Activated CD8-positive, alpha-beta T cell treated with anti-CD3 and anti-CD28 coated beads, Interleukin-2, amount 10 ng/mL, durations not matched to agents 7 days and 5 days (primary cell): ENCODE data around the gene MCRIP1. TPM values are rescaled to one million over a fixed set of nuclear protein-coding genes. Genes with fewer than 3 reads are reported as not detected.
A peak's percentile ranks its signal among the peaks of the same experiment; 100 is the strongest.

Source experiments
- ATAC-seq: fragments of 150-1000 bp; cut with Tn5 transposase; one replicate; pipeline ENCODE4 v1.10.0; 2021; ENCODE audit warnings: moderate library complexity
- CTCF ChIA-PET: fragments of 350-600 bp; sonication (Branson Sonifier 250); formaldehyde crosslinking; loops from one replicate; lab custom pipeline; 2021; ENCODE audit warnings: antibody characterized with exemption; lab: Charles Lee
- POLR2A ChIA-PET: fragments of 350-600 bp; sonication (Branson Sonifier 250); formaldehyde crosslinking; loops from one replicate; lab custom pipeline; 2021; ENCODE audit warnings: antibody characterized with exemption; lab: Charles Lee
- DNase-seq: peaks from one replicate; pipeline ENCODE4 v3.0.0-alpha.2; 2020
- H3K27ac Mint-ChIP-seq: one replicate; pipeline ENCODE4 v1.8.0; 2021; ENCODE audit warnings: mild to moderate bottlenecking, mixed read lengths
- H3K27me3 Mint-ChIP-seq: one replicate; pipeline ENCODE4 v1.8.0; 2021; ENCODE audit warnings: low read depth, mixed read lengths
- H3K36me3 Mint-ChIP-seq: one replicate; pipeline ENCODE4 v1.8.0; 2021; ENCODE audit warnings: low read depth, mixed read lengths
- H3K4me1 Mint-ChIP-seq: one replicate; pipeline ENCODE4 v1.8.0; 2021; ENCODE audit warnings: low read depth, mixed read lengths
- H3K4me3 Mint-ChIP-seq: one replicate; pipeline ENCODE4 v1.8.0; 2021; ENCODE audit warnings: mild to moderate bottlenecking, mixed read lengths
- H3K9me3 Mint-ChIP-seq: one replicate; pipeline ENCODE4 v1.8.0; 2022; ENCODE audit warnings: mixed read lengths; ENCODE audit not compliant: insufficient read depth
- total RNA-seq, 2 experiments: library from RNA; stranded (reverse); gene quantifications; one replicate each; pipeline ENCODE4 v1.2.3, GENCODE V29; 2021

MCRIP1 gene
- total RNA-seq, 2 experiments from 2014 or later = 42.3 to 43.0 TPM

GRCh38 chr17:81859906-81860755 lies 27.0 kb upstream of the MCRIP1 start, which contains the start of gene P4HB:
TSS of gene P4HB (minus strand) at chr17:81860535. CDS start at chr17:81860471, 64 bp downstream.
- ChIA-PET POLR2A (interaction anchor here (0.9 to 1.9 kb wide), 10 partner anchors 9 to 178 kb away, joined by 3 to 16 read pairs (median 4); partner anchors contain the start of genes DCXR and MRPL12), CTCF (interaction anchor here (1.7 to 2.0 kb wide), 2 partner anchors 10 kb away, joined by 7 to 11 read pairs; no protein-coding TSS in a partner anchor)
- Mint-ChIP-seq H3K27me3 (no peaks in the 10 kb centered on the region), H3K36me3 (peaks cover 61% of the 10 kb centered on the region), H3K4me3 (peak within 1 kb of the TSS; percentile 96), H3K9me3 (no peaks in the 10 kb centered on the region), H3K27ac (peak within 1 kb of the TSS; percentile 99), H3K4me1 (peaks cover 46% of the 10 kb centered on the region)
- ATAC-seq (peak; percentile 40), DNase-seq (no peak)

- POLR2A ChIA-PET = interaction anchor here (0.9 to 1.9 kb wide), 6 partner anchors 11 to 178 kb away, joined by 3 to 8 read pairs (median 4); partner anchors contain the start of genes DCXR and MRPL12
- H3K4me1 Mint-ChIP-seq = peaks cover 48% of the 10 kb centered on the region
- CTCF ChIA-PET = interaction anchor here (2.0 kb wide), 1 partner anchor 10 kb away, joined by 11 read pairs; no protein-coding TSS in a partner anchor
These were observed 26.1 kb upstream of the MCRIP1 start for GRCh38 chr17:81858967-81859905.

GRCh38 chr17:81858170-81858966 lies 25.3 kb upstream of the MCRIP1 start:
- Mint-ChIP-seq H3K36me3 (peaks cover 64% of the 10 kb centered on the region), H3K27ac (no peak overlapping the region), H3K4me1 (peaks cover 44% of the 10 kb centered on the region), H3K9me3 (no peaks in the 10 kb centered on the region), H3K27me3 (no peaks in the 10 kb centered on the region), H3K4me3 (peak overlapping the region; percentile 86)
- ChIA-PET POLR2A (interaction anchor here (1.2 to 1.9 kb wide), 3 partner anchors 11 to 14 kb away, joined by 3 to 8 read pairs (median 7); no protein-coding TSS in a partner anchor), CTCF (interaction anchor here (2.0 kb wide), 1 partner anchor 11 kb away, joined by 11 read pairs; no protein-coding TSS in a partner anchor)
- DNase-seq (no peak), ATAC-seq (no peak)

More at GRCh38 chr17:81858967-81859905, 26.1 kb upstream of the MCRIP1 start:
- no peaks in the 10 kb centered on the region for H3K27me3 Mint-ChIP-seq
- DNase-seq (peak; percentile 37), ATAC-seq (no peak)
- H3K27ac Mint-ChIP-seq = peak overlapping the region; percentile 88
- H3K9me3 Mint-ChIP-seq = no peaks in the 10 kb centered on the region
- H3K4me3 Mint-ChIP-seq = peak overlapping the region; percentile 86
- peaks cover 64% of the 10 kb centered on the region for H3K36me3 Mint-ChIP-seq

GRCh38 chr17:81854974-81855774 lies 22.1 kb upstream of the MCRIP1 start:
- no peaks in the 10 kb centered on the region for H3K27me3 Mint-ChIP-seq
- H3K27ac Mint-ChIP-seq = no peak overlapping the region
- H3K36me3 Mint-ChIP-seq = peaks cover 73% of the 10 kb centered on the region
- ChIA-PET CTCF (interaction anchor here (0.8 to 1.4 kb wide), 2 partner anchors 23 to 172 kb away, joined by 3 to 4 read pairs; partner anchors contain the start of genes ARL16, HGS and MCRIP1), POLR2A (interaction anchor here (0.6 to 1.4 kb wide), 4 partner anchors 15 to 274 kb away, joined by 3 to 7 read pairs (median 3); partner anchors contain the start of gene MCRIP1)
- H3K4me1 Mint-ChIP-seq = peaks cover 36% of the 10 kb centered on the region
- no peak overlapping the region for H3K4me3 Mint-ChIP-seq
- ATAC-seq (no peak), DNase-seq (no peak)
- no peaks in the 10 kb centered on the region for H3K9me3 Mint-ChIP-seq

- Mint-ChIP-seq H3K27ac (no peak overlapping the region), H3K4me3 (no peak overlapping the region), H3K4me1 (peaks cover 12% of the 10 kb centered on the region), H3K27me3 (no peaks in the 10 kb centered on the region), H3K36me3 (peaks cover 53% of the 10 kb centered on the region), H3K9me3 (no peaks in the 10 kb centered on the region)
- POLR2A ChIA-PET = interaction anchor here (1.2 to 1.6 kb wide), 2 partner anchors 9 to 12 kb away, joined by 4 read pairs; no protein-coding TSS in a partner anchor
- ATAC-seq (no peak), DNase-seq (no peak)
- CTCF ChIA-PET = no interaction called here
These were observed 19.1 kb upstream of the MCRIP1 start for GRCh38 chr17:81852237-81852636.

GRCh38 chr17:81851423-81851822 lies 18.3 kb upstream of the MCRIP1 start:
- Mint-ChIP-seq H3K9me3 (no peaks in the 10 kb centered on the region), H3K27me3 (no peaks in the 10 kb centered on the region), H3K4me3 (no peak overlapping the region), H3K36me3 (peaks cover 56% of the 10 kb centered on the region), H3K4me1 (peaks cover 11% of the 10 kb centered on the region), H3K27ac (no peak overlapping the region)
- DNase-seq (no peak), ATAC-seq (no peak)
- ChIA-PET CTCF (no interaction called here), POLR2A (interaction anchor here (1.6 kb wide), 1 partner anchor 12 kb away, joined by 4 read pairs; no protein-coding TSS in a partner anchor)

GRCh38 chr17:81849457-81849856 lies 16.4 kb upstream of the MCRIP1 start:
- H3K4me3 Mint-ChIP-seq = no peak overlapping the region
- no peaks in the 10 kb centered on the region for H3K27me3 Mint-ChIP-seq
- H3K4me1 Mint-ChIP-seq = peaks cover 2% of the 10 kb centered on the region
- peaks cover 60% of the 10 kb centered on the region for H3K36me3 Mint-ChIP-seq
- DNase-seq (no peak), ATAC-seq (no peak)
- no peaks in the 10 kb centered on the region for H3K9me3 Mint-ChIP-seq
- H3K27ac Mint-ChIP-seq = no peak overlapping the region
- ChIA-PET POLR2A (no interaction called here), CTCF (no interaction called here)

- H3K27me3 Mint-ChIP-seq = no peaks in the 10 kb centered on the region
- no peak overlapping the region for H3K4me3 Mint-ChIP-seq
- no peaks in the 10 kb centered on the region for H3K9me3 Mint-ChIP-seq
- DNase-seq (no peak), ATAC-seq (no peak)
- no peak overlapping the region for H3K27ac Mint-ChIP-seq
- CTCF ChIA-PET = no interaction called here
- POLR2A ChIA-PET = interaction anchor here (0.9 kb wide), 1 partner anchor 12 kb away, joined by 3 read pairs; no protein-coding TSS in a partner anchor
- H3K4me1 Mint-ChIP-seq = no peaks in the 10 kb centered on the region
- peaks cover 54% of the 10 kb centered on the region for H3K36me3 Mint-ChIP-seq
These were observed 13.9 kb upstream of the MCRIP1 start for GRCh38 chr17:81846743-81847689.
